ENCODE data around the gene CREB3L2. TPM values are rescaled to one million over a fixed set of nuclear protein-coding genes. Genes with fewer than 3 reads are reported as not detected.
"Not testable (repeated sequence)": the region's sequence is repeated elsewhere in the genome, so short reads cannot be mapped to it uniquely, and the experiment has no call there.

Gene CREB3L2
- total RNA-seq, 4 donors from 2014 or later = 43.5 to 73.0 (median 51.2) TPM

DNA sequence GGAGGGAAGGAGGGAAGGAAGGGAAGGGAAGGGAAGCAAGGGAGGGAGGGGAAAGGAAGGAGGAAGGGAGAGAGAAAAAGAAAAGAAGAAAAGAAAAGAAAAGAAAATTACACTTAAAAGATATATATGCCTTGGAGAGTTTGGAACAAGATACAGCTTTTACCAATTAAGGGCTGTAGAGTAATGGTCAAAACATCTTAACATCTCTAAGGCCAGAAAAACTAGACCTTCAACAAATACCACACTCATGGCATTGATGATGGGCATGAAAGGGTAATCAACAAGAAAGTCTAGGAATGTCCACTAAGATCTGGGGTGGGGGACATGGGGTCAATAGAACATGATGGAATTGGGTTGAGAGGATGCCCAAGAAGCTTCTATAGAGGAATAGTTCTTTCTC, 74.5 kb downstream of the CREB3L2 start:
- Histone ChIP-seq H3K9me3 (no peaks in the 10 kb centered on the region), H3K27me3 (no peaks in the 10 kb centered on the region), H3K4me3 (no peak overlapping the region), H3K4me1 (peaks cover 0 to 61% (median 12%) of the 10 kb centered on the region in 4 donors), H3K36me3 (peaks cover 0 to 38% (median 3%) of the 10 kb centered on the region in 3 donors), H3K27ac (peak overlapping the region in 2 of 4 donors; percentile 47 to 52)
- TF ChIP-seq POLR2A (IDR thresholded peaks at IDR 0.05) (no peak), EP300 (IDR thresholded peaks at IDR 0.05) (no peak)
- TF ChIP-seq, protein P1, sequence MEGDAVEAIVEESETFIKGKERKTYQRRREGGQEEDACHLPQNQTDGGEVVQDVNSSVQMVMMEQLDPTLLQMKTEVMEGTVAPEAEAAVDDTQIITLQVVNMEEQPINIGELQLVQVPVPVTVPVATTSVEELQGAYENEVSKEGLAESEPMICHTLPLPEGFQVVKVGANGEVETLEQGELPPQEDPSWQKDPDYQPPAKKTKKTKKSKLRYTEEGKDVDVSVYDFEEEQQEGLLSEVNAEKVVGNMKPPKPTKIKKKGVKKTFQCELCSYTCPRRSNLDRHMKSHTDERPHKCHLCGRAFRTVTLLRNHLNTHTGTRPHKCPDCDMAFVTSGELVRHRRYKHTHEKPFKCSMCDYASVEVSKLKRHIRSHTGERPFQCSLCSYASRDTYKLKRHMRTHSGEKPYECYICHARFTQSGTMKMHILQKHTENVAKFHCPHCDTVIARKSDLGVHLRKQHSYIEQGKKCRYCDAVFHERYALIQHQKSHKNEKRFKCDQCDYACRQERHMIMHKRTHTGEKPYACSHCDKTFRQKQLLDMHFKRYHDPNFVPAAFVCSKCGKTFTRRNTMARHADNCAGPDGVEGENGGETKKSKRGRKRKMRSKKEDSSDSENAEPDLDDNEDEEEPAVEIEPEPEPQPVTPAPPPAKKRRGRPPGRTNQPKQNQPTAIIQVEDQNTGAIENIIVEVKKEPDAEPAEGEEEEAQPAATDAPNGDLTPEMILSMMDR (IDR thresholded peaks at IDR 0.05) = no peak
- DNase-seq (ENCODE audit: low spot score in 2 of 2) = no peak

DNA sequence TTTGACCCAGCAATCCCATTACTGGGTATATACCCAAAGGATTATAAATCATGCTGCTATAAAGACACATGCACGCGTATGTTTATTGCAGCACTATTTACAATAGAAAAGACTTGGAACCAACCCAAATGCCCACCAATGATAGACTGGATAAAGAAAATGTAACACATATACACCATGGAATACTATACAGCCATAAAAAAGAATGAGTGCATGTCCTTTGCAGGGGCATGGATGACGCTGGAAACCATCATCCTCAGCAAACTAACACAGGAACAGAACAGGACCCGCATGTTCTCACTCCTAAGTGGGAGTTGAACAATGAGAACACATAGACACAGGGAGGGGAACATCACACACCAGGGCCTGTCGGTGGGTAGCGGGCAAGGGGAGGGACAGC, 75.7 kb downstream of the CREB3L2 start:
- not testable (repeated sequence) for H3K4me3 ChIP-seq; H3K27me3 ChIP-seq; H3K9me3 ChIP-seq; H3K27ac ChIP-seq; DNase-seq (ENCODE audit: low spot score in 2 of 2)
- Histone ChIP-seq H3K4me1 (peaks cover 0 to 59% (median 8%) of the 10 kb centered on the region in 4 donors), H3K36me3 (peaks cover 0 to 38% (median 3%) of the 10 kb centered on the region in 3 donors)
- 86 to 91% methylated on average over 6 of the region's 6 CpGs for WGBS, 2 donors

DNA sequence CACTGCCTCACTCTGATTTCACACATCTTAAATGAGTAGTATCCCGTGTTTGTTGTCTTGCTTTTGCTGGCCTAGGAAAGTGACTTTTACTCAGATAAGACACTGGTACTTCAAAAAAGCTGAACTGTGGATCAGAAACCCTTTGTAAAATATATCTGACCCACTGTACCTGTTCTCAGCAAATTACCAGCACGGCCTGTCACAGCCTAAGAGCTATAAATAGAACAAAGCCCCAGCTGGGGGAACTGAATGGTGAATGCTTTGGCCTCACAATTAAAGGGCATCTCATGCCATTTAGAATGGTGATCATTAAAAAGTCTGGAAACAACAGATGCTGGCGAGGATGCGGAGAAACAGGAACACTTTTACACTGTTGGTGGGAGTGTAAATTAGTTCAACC, 76.1 kb downstream of the CREB3L2 start:
- 63 to 73% methylated on average over 4 of the region's 4 CpGs for WGBS, 2 donors
- H3K4me1 ChIP-seq = peaks cover 0 to 60% (median 10%) of the 10 kb centered on the region in 4 donors
- no peaks in the 10 kb centered on the region for H3K9me3 ChIP-seq
- H3K27me3 ChIP-seq = no peaks in the 10 kb centered on the region
- DNase-seq (ENCODE audit: low spot score in 2 of 2) = no peak
- TF ChIP-seq EP300 (IDR thresholded peaks at IDR 0.05) = no peak
- TF ChIP-seq POLR2A (IDR thresholded peaks at IDR 0.05) = no peak
- TF ChIP-seq, protein P1 (IDR thresholded peaks at IDR 0.05) = no peak
- H3K27ac ChIP-seq = peak overlapping the region in 1 of 4 donors; percentile 26
- H3K4me3 ChIP-seq = no peak overlapping the region
- peaks cover 0 to 38% (median 3%) of the 10 kb centered on the region in 3 donors for H3K36me3 ChIP-seq

DNA sequence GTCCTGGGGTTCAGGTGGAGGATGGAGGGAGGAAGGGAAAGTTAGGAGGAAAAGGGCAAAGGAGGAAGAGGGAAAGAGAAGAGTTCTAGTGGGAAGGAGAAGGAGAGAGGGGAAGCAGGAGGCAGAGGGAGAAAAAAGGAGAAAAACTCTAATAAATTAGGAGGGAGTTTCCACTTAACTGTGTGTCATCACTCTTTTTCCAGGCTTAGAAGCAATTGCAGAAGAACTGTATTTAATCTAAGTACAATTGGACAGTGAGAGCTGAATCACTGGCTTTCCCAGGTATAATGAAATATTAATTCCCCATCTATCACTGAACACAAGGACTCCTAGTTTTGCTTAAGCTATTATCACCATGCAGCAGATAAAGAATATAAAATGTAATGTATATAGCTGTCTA, 76.8 kb downstream of the CREB3L2 start:
- H3K9me3 ChIP-seq = no peaks in the 10 kb centered on the region
- peaks cover 0 to 38% (median 3%) of the 10 kb centered on the region in 3 donors for H3K36me3 ChIP-seq
- DNase-seq (ENCODE audit: low spot score in 2 of 2) = no peak
- peaks cover 0 to 61% (median 10%) of the 10 kb centered on the region in 4 donors for H3K4me1 ChIP-seq
- no peaks in the 10 kb centered on the region for H3K27me3 ChIP-seq
- TF ChIP-seq, protein P1 (IDR thresholded peaks at IDR 0.05) = no peak
- TF ChIP-seq EP300 (IDR thresholded peaks at IDR 0.05) (no peak), POLR2A (IDR thresholded peaks at IDR 0.05) (no peak)
- H3K4me3 ChIP-seq = no peak overlapping the region
- peak overlapping the region in 1 of 4 donors; percentile 26 for H3K27ac ChIP-seq

DNA sequence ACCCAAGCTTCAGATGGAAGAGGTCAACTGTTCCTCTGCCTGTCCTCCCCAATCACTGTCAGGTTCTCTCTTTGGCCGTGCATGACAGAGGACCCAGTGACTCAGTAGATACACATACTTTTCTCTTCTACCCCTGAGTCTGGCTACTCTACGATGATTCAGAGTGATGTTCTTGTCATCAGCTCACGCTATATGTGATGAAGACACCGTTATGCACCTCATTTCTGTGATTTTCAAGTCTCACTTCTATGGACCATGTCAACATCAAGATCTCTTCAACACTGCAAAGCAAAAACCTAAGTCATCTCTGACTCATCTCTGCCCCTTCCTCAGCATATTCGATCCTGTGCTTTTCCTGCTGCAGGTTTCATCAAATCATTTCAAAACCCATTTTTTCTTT, 78.5 kb downstream of the CREB3L2 start:
- no peak for DNase-seq (ENCODE audit: low spot score in 2 of 2)
- peaks cover 0 to 62% (median 4%) of the 10 kb centered on the region in 4 donors for H3K4me1 ChIP-seq
- H3K27me3 ChIP-seq = no peaks in the 10 kb centered on the region
- no peak overlapping the region for H3K27ac ChIP-seq
- peaks cover 0 to 38% (median 3%) of the 10 kb centered on the region in 3 donors for H3K36me3 ChIP-seq
- TF ChIP-seq, protein P1 (IDR thresholded peaks at IDR 0.05) = no peak
- TF ChIP-seq POLR2A (IDR thresholded peaks at IDR 0.05) = no peak
- no peak for TF ChIP-seq EP300 (IDR thresholded peaks at IDR 0.05)
- H3K4me3 ChIP-seq = no peak overlapping the region
- WGBS, 2 donors = 93% methylated on average over 5 of the region's 5 CpGs
- no peaks in the 10 kb centered on the region for H3K9me3 ChIP-seq
